GM15510 (cell line): Measurements from ENCODE around the gene KRT77.

ENCODE experiments used
- POLR2A ChIP-seq: IDR thresholded peaks from 3 replicates; pipeline ENCODE4 v1.6.1; 2011; ENCODE audit warnings: borderline replicate concordance; ENCODE audit not compliant: insufficient read length; ENCODE audit errors: extremely low read depth

The KRT77 gene

GRCh38 chr12:52701281-52701680, 2.0 kb downstream of the KRT77 start:
- no peak for TF ChIP-seq POLR2A

GRCh38 chr12:52699960-52700359, 3.4 kb downstream of the KRT77 start:
- no peak for TF ChIP-seq POLR2A

- TF ChIP-seq POLR2A, result no peak
Observed at GRCh38 chr12:52699373-52699772, 4.0 kb downstream of the KRT77 start.

GRCh38 chr12:52698651-52699340, 4.5 kb downstream of the KRT77 start:
- TF ChIP-seq POLR2A, result no peak

- TF ChIP-seq POLR2A, result no peak
Observed at GRCh38 chr12:52697058-52697582, 6.2 kb downstream of the KRT77 start.

GRCh38 chr12:52696588-52696987, 6.7 kb downstream of the KRT77 start:
- no peak for TF ChIP-seq POLR2A

GRCh38 chr12:52695039-52695438, 8.3 kb downstream of the KRT77 start:
- no peak for TF ChIP-seq POLR2A

GRCh38 chr12:52694151-52694550, 9.2 kb downstream of the KRT77 start:
- no peak for TF ChIP-seq POLR2A

GRCh38 chr12:52693261-52693660, 10.1 kb downstream of the KRT77 start:
- no peak for TF ChIP-seq POLR2A

- TF ChIP-seq POLR2A, result no peak
Observed at GRCh38 chr12:52692254-52692653, 11.1 kb downstream of the KRT77 start.

GRCh38 chr12:52691841-52692150, 11.5 kb downstream of the KRT77 start:
- no peak for TF ChIP-seq POLR2A

GRCh38 chr12:52691076-52691840, 12.1 kb downstream of the KRT77 start:
- TF ChIP-seq POLR2A, result no peak

GRCh38 chr12:52690351-52691075, 12.8 kb downstream of the KRT77 start:
- TF ChIP-seq POLR2A, result no peak

- no peak for TF ChIP-seq POLR2A
Observed at GRCh38 chr12:52689936-52690335, 13.4 kb downstream of the KRT77 start.

- TF ChIP-seq POLR2A, result no peak
Observed at GRCh38 chr12:52689239-52689638, 14.1 kb downstream of the KRT77 start.

GRCh38 chr12:52688481-52688880, 14.8 kb downstream of the KRT77 start:
- TF ChIP-seq POLR2A, result no peak
